Fibroblast of gingiva (primary cell): Measurements from ENCODE around the gene CFL1.
A peak's percentile ranks its signal among the peaks of the same experiment; 100 is the strongest.

Source experiments
- DNase-seq: peaks from one replicate; pipeline ENCODE4 v3.0.0-alpha.2; 2011; ENCODE audit warnings: low read depth

CFL1 gene

GRCh38 chr11:65869643-65870306 is 11.8 kb upstream of the CFL1 start:
- DNase-seq = no peak

DNA sequence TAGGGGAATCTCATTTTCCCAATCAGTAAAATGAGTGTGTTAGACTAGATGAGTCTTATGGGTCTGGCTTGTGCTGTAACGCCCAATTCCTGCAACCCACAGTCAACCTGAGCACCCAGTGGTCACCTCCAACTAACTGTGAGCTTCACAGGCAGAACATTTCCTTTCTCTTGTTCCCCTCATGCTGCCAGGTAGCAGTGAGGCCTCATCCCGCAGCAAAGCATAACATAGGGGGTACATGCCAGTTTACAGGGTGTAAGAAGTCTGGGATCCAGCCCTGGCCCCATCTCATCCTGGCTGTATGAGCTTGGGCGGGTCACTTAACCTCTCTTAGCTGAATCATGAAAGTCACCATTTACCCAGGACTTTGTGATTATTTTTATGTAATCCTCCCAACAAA is 10.9 kb upstream of the CFL1 start:
- DNase-seq = no peak

- no peak for DNase-seq
Observed at GRCh38 chr11:65868076-65868667, 10.2 kb upstream of the CFL1 start.

GRCh38 chr11:65867284-65868071 is 9.5 kb upstream of the CFL1 start:
- DNase-seq = no peak

GRCh38 chr11:65866509-65867283 is 8.7 kb upstream of the CFL1 start:
- no peak for DNase-seq

DNA sequence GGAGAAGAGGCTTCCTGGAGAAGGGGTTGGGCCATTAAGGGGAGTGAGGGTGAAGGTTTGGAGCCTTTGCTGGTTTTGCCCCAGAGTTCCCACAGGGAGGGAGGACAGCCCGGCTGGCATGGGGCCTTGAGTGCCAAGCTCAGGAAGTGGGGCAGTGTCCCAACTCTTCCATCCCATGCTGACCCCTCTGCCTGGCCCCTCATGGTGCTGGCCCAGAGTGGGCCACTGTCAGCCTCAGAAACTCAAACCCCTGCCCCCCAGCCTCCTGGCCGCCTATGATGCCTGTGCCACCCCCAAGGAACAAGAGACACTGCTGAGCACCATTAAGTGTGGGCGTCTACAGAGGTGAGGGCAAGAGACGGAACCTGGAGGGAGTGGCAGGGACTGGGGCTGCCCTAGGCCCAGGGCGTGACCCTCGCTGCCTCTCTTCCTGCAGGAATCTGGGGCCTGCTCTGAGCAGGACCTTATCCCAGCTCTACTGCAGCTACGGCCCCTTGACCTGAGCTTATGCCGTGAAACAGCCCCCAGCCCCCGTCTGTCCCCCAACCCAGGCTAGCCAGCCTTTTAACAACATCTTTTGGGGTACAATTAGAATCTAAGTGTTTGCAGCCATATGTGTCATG is 7.7 kb upstream of the CFL1 start:
- no peak for DNase-seq

- no peak for DNase-seq
Observed at GRCh38 chr11:65864706-65865471, 6.9 kb upstream of the CFL1 start.

GRCh38 chr11:65863889-65864705 is 6.1 kb upstream of the CFL1 start:
- DNase-seq = no peak

GRCh38 chr11:65862941-65863888 is 5.2 kb upstream of the CFL1 start:
- DNase-seq = no peak

GRCh38 chr11:65862191-65862735 is 4.3 kb upstream of the CFL1 start:
- no peak for DNase-seq

GRCh38 chr11:65861533-65862183 is 3.7 kb upstream of the CFL1 start:
- DNase-seq = no peak

GRCh38 chr11:65861165-65861505 is 3.2 kb upstream of the CFL1 start:
- DNase-seq = no peak

DNA sequence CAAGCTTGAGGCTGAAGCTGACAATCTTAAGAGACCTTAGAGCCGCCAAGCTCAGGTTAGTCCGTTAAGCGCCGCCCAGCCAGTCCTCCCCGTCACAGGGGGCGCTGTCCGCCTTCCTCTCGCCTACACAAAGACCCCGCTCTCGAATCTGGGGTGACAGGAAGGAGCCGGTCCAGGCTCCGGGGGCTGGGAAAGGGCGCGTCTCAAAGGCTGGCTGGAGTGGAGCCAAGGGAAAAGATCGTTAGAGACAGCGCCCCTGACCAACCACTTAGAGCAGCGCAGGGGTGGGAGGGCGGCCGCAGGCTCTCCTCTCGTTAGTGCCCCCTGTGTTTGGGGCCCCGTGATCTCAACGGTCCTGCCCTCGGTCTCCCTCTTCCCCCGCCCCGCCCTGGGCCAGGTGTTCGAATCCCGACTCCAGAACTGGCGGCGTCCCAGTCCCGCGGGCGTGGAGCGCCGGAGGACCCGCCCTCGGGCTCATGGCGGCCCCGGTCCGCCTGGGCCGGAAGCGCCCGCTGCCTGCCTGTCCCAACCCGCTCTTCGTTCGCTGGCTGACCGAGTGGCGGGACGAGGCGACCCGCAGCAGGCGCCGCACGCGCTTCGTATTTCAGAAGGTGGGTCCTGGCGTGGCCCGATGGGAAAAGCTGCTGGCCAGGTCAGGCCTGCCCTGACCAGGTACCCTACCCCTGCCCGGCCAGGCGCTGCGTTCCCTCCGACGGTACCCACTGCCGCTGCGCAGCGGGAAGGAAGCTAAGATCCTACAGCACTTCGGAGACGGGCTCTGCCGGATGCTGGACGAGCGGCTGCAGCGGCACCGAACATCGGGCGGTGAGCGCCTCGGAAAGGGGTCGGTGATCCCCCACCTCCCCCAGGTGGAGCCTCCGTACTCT is 2.5 kb upstream of the CFL1 start, which contains the start of gene MUS81:
MUS81 (plus strand) TSS at position 156 of the 887 bp plus-strand sequence; CDS start at position 477, 321 bp downstream.
- DNase-seq = peak; percentile 98

- no peak for DNase-seq
Observed at GRCh38 chr11:65859812-65860277, 1.9 kb upstream of the CFL1 start.

- DNase-seq = peak; percentile 98
Observed at GRCh38 chr11:65859095-65859811, 1.3 kb upstream of the CFL1 start.

DNA sequence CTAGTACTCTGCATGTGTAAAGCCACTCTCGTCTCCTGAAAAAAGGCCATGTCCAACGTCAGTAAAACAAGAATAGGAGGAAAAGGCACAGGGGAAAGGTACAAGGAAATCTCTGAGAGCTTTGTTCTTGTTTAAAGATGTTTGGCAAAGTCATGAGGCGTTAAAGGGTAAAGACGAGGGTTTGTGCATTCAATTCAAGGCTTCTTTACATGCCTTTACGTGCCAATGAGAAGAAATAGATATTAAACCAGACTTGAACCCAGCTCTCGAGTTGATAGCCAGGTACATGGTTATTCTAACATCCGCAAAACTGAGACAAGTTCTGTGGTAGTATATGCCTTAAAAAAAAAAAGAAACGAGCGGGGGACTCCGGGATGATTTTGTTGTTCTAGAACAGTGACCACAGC is 704 bp upstream of the CFL1 start:
- DNase-seq = peak; percentile 0

DNA sequence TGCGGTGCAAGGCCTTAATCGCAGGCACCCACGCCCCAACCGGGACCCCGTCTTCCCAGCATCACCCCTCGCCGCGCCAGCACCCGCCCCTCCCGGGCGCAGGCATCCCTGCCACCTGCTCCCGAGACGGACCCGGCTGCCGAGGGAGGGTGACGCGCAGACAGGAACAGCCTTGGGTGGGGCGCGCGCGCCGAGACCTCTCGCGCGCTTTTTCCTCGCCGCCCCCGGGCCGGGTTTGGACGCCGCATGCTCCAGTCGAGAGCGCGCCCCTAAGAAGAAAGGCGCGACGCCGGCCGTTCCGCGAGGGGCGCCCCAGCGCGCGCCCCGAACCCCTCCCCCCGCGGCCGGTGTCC is 504 bp downstream of the CFL1 start:
- no peak for DNase-seq
